ENCODE data around the gene IFT25. TPM values are rescaled to one million over a fixed set of nuclear protein-coding genes. Genes with fewer than 3 reads are reported as not detected.

The IFT25 gene
- total and polyA plus RNA-seq, 2 donors (not counting 1 experiment from before 2014, with no cell fraction given): 18.2 to 45.7 TPM

- no peaks in the 10 kb centered on the region for H3K9me3 Mint-ChIP-seq (ENCODE audit: insufficient read depth)
- H4K20me1 ChIP-seq (ENCODE audit: control insufficient read depth, insufficient read depth, low read length, poor library complexity, severe bottlenecking): no peaks in the 10 kb centered on the region
- H3K4me1 ChIP-seq (ENCODE audit: control insufficient read depth in 2 of 2, insufficient read depth in 2 of 2, low read length in 2 of 2): no peaks in the 10 kb centered on the region
- no peak for TF ChIP-seq EZH2 (IDR thresholded peaks at IDR 0.05; ENCODE audit: borderline replicate concordance, insufficient read depth, low read depth, low read length, poor library complexity, severe bottlenecking)
- TF ChIP-seq, protein P1, sequence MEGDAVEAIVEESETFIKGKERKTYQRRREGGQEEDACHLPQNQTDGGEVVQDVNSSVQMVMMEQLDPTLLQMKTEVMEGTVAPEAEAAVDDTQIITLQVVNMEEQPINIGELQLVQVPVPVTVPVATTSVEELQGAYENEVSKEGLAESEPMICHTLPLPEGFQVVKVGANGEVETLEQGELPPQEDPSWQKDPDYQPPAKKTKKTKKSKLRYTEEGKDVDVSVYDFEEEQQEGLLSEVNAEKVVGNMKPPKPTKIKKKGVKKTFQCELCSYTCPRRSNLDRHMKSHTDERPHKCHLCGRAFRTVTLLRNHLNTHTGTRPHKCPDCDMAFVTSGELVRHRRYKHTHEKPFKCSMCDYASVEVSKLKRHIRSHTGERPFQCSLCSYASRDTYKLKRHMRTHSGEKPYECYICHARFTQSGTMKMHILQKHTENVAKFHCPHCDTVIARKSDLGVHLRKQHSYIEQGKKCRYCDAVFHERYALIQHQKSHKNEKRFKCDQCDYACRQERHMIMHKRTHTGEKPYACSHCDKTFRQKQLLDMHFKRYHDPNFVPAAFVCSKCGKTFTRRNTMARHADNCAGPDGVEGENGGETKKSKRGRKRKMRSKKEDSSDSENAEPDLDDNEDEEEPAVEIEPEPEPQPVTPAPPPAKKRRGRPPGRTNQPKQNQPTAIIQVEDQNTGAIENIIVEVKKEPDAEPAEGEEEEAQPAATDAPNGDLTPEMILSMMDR (IDR thresholded peaks at IDR 0.05): no peak
- no peaks in the 10 kb centered on the region for H3K4me1 Mint-ChIP-seq
- POLR2A ChIA-PET: no interaction called here
- CTCF ChIA-PET: interaction anchor here (1.0 kb wide), 1 partner anchor 33 kb away, joined by 3 read pairs; no protein-coding TSS in a partner anchor
- 81% methylated on average over 4 of the region's 4 CpGs for WGBS (ENCODE audit: insufficient coverage)
- H3K27me3 Mint-ChIP-seq: peaks cover 3% of the 10 kb centered on the region
- H3K9ac ChIP-seq (ENCODE audit: low read length): no peak overlapping the region
- ATAC-seq (ENCODE audit: low read depth) (no peak), DNase-seq (no peak)
- H3K4me3 ChIP-seq (ENCODE audit: control extremely low read depth in 1 of 5, extremely low read depth in 1 of 5, insufficient read depth in 1 of 5, low read depth in 2 of 5, low read length in 4 of 5): no peak overlapping the region
- intact Hi-C loops (cut with micrococcal nuclease): no loop called here
- peaks cover 0 to 22% (median 3%) of the 10 kb centered on the region in 3 donors for H3K9me3 ChIP-seq (ENCODE audit: control extremely low read depth in 1 of 3, control insufficient read depth in 2 of 3, insufficient read depth in 1 of 3, low read length in 2 of 3)
- H3K4me3 Mint-ChIP-seq: no peak overlapping the region
- no peak overlapping the region for H3K4me2 ChIP-seq (replicated peaks; ENCODE audit: low read depth, low read length, poor library complexity, severe bottlenecking)
- H2AFZ ChIP-seq (ENCODE audit: insufficient read depth, low read depth, low read length, poor library complexity, severe bottlenecking): no peak overlapping the region
- no peak overlapping the region for H3K27ac Mint-ChIP-seq
- no peak overlapping the region for H3K27ac ChIP-seq (ENCODE audit: low read length in 2 of 2)
- no peaks in the 10 kb centered on the region for H3K36me3 ChIP-seq (replicated peaks in 1 of 2; ENCODE audit: control extremely low read depth in 1 of 2, control insufficient read depth in 1 of 2, extremely low read depth in 1 of 2, insufficient read depth in 2 of 2, low read length in 1 of 2)
- peaks cover 0 to 4% (median 0%) of the 10 kb centered on the region in 4 experiments for H3K27me3 ChIP-seq (replicated peaks in 1 of 4; ENCODE audit: control extremely low read depth in 1 of 4, control insufficient read depth in 3 of 4, insufficient read depth in 4 of 4, low read length in 3 of 4)
- no peaks in the 10 kb centered on the region for H3K79me2 ChIP-seq (ENCODE audit: control insufficient read depth, insufficient read depth, low read length)
Observed at GRCh38 chr1:53992085-53992874, 46.8 kb upstream of the IFT25 start.

- Mint-ChIP-seq H3K4me3 (no peak overlapping the region), H3K27me3 (peaks cover 3% of the 10 kb centered on the region), H3K9me3 (ENCODE audit: insufficient read depth) (no peaks in the 10 kb centered on the region), H3K27ac (no peak overlapping the region), H3K4me1 (no peaks in the 10 kb centered on the region)
- Histone ChIP-seq H3K79me2 (ENCODE audit: control insufficient read depth, insufficient read depth, low read length) (no peaks in the 10 kb centered on the region), H3K9ac (ENCODE audit: low read length) (no peak overlapping the region), H3K36me3 (replicated peaks in 1 of 2; ENCODE audit: control extremely low read depth in 1 of 2, control insufficient read depth in 1 of 2, extremely low read depth in 1 of 2, insufficient read depth in 2 of 2, low read length in 1 of 2) (no peaks in the 10 kb centered on the region), H4K20me1 (ENCODE audit: control insufficient read depth, insufficient read depth, low read length, poor library complexity, severe bottlenecking) (no peaks in the 10 kb centered on the region), H2AFZ (ENCODE audit: insufficient read depth, low read depth, low read length, poor library complexity, severe bottlenecking) (no peak overlapping the region), H3K4me2 (replicated peaks; ENCODE audit: low read depth, low read length, poor library complexity, severe bottlenecking) (no peak overlapping the region), H3K9me3 (ENCODE audit: control extremely low read depth in 1 of 3, control insufficient read depth in 2 of 3, insufficient read depth in 1 of 3, low read length in 2 of 3) (peaks cover 0 to 19% (median 3%) of the 10 kb centered on the region in 3 donors), H3K4me3 (ENCODE audit: control extremely low read depth in 1 of 5, extremely low read depth in 1 of 5, insufficient read depth in 1 of 5, low read depth in 2 of 5, low read length in 4 of 5) (no peak overlapping the region), H3K27ac (ENCODE audit: low read length in 2 of 2) (no peak overlapping the region), H3K4me1 (ENCODE audit: control insufficient read depth in 2 of 2, insufficient read depth in 2 of 2, low read length in 2 of 2) (no peaks in the 10 kb centered on the region), H3K27me3 (replicated peaks in 1 of 4; ENCODE audit: control extremely low read depth in 1 of 4, control insufficient read depth in 3 of 4, insufficient read depth in 4 of 4, low read length in 3 of 4) (peaks cover 0 to under 1% (median 0%) of the 10 kb centered on the region in 4 experiments)
- ChIA-PET CTCF (no interaction called here), POLR2A (no interaction called here)
- TF ChIP-seq, protein P1 (IDR thresholded peaks at IDR 0.05): no peak
- TF ChIP-seq EZH2 (IDR thresholded peaks at IDR 0.05; ENCODE audit: borderline replicate concordance, insufficient read depth, low read depth, low read length, poor library complexity, severe bottlenecking): no peak
- ATAC-seq (ENCODE audit: low read depth): no peak
- intact Hi-C loops (cut with micrococcal nuclease): no loop called here
- WGBS (ENCODE audit: insufficient coverage): no CpG with 5 or more reads among the region's 2 CpGs
- DNase-seq: no peak
Observed at GRCh38 chr1:53987880-53988279, 42.4 kb upstream of the IFT25 start.
